Stimulated activated CD4-positive, alpha-beta T cell treated with anti-CD3 and anti-CD28 coated beads, Interleukin-1b, Interleukin-23, amount 100 ng/mL, for 48 hours (primary cell): ENCODE results near the gene CHST2.
A peak's percentile ranks its signal among the peaks of the same experiment; 100 is the strongest.

Experiments
- DNase-seq: peaks from one replicate; pipeline ENCODE4 v3.0.0-alpha.2; 2020

The CHST2 gene

DNA sequence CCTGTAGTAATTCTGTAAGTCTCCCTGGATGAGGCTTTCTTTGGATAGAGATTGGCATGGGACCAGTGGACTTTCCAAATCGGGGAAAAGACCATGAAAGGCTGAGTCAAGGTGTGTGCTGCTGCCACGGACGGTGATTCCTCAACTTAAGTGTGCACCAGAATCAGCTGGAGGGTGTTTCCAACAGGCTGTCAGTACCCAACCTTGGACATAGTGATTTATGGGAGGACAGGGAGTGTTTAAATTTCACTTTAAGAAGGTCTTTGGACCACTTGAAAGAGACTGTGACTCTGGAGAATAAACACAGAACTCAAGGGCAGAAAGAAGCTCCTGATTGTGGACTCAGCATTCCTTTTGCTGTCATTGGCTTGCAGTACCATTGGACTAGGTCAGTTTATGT lies 20.4 kb upstream of the CHST2 start:
- DNase-seq, result no peak

DNA sequence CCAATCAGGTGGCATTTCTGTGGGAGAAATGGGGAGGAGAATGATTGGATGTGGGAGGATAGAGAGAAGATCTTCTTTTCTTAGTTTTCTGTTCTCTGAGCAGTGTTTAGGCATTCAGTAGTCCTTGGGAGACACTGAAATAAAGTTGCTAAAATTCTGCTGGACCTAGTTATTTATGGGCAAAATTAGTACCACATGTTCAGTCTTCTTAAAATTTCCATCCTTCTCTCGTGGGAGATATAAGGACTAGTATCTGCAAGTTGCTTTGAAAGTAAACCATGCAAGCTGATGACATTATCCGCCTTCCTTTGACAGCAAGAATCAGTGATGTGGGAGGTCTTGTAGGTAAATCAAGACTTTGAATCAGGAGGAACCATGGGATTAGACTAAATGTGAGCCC lies 19.9 kb upstream of the CHST2 start:
- DNase-seq, result no peak

DNA sequence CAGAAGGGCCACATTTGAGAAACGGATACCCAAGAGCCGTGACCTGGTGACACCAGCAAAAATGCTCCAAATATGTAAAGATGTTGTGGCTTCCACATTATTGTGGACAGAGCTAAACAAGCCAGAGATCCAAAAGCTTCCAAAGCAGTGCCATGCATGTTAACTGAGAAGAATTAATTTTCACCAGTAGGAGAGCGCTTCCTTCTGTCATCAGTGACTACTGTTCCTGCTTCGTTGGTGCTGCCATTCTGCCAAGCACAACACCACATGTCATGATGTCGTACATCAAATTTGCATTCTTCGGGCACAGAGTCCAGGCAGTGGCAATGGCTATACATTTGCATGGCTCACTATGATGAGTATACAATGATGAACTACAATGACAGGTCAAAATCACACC lies 19.1 kb upstream of the CHST2 start:
- no peak for DNase-seq

DNA sequence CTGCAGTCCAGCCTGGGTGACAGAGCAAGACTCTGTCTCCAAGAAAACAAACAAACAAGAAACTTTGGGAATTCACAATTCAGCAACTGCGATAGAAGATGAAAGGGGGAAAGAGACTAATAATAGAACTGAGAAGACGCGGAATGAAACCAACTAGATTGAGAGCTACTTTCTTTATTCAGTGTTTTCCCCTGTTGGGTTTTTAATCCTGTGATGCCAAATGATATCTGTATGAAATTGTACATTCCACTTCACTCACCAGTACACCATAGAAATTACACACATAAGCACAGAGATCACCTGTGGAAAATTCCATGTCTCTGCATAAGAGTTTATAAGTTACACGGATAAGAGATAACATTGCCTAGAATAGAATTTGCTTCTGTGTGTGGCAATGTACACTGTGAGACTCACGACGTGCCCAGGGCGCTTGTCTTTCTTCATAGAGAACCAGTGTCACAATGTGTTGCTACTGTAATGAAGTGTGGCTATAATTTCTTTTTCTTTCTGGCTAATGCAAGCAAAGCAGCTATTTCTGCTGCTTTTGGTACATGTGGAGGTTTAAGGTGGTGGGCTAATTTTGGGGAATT lies 17.7 kb upstream of the CHST2 start:
- DNase-seq, result no peak

DNA sequence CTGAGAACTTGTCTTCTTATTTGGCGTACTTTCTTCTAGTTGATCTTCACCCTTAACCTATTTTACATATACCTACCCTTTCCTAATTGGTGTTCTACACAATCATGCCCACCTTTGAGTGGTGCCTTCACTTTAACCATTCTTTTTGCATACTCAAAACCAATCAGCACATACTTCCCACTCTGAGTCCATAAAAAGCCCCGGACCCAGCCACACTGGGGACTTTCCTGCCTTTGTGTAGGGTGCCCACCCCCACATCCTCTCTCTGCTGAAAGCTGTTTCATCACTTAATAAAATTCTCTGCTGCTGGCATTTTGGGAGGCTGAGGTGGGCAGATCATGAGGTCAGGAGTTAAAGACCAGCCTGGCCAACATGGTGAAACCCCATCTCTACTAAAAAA lies 15.9 kb upstream of the CHST2 start:
- DNase-seq, result no peak

DNA sequence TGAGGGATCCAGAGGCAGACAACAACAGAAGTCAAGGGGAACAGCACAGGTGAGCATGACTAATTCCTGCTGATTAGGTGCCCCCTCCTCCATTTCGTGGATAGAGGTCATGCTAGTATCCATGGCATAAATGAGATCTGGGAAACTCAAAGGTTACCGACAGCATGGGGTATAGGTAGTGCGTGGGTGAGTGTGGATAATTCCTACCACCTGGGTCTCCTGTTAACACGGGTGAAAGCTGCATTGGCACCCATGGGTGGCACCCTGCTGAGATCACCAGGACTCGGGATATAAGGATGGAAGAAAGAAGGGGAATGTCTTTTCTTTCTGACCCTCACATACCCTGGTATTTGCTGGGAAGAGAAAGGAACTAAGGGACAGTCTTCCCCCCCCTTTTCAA lies 14.4 kb upstream of the CHST2 start:
- no peak for DNase-seq

DNA sequence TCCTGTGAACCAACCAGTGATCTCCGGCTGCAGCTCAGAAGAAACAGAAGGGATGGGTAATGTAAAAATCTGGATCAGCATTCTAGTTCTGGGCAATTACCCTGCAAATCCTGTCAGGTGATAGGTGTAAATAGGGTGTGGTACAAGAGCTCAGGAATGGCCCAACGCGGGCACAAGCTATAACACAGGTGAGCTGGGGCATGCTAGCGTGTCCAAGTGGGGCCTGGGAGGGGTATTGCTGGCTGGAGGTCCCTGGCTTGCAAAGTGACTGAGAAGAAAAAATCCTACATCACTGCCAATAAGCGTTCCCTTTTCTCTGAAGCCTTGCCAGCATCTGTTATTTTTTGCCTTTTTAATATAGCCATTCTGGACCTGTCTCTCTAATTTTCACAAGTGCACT lies 9.7 kb upstream of the CHST2 start:
- DNase-seq, result no peak

DNA sequence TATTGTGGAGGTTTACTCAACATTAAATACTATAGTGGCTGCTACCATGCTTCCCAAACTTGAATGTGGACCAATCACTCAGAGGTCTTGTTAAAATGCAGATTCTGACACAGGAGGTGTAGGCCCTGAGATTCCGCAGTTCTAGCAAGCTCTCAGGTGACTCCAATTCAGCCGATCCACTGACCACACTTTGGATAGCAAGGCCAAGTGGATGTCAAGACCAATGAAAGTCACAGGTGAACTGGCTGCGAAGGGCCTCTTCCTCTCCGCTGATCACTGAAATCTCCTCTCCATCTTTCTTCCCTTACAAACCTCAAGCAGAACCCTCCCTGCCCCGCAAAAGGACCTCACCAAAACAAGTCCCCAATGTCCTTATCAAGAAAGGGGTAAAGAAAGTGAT lies 9.2 kb upstream of the CHST2 start:
- DNase-seq, result no peak

DNA sequence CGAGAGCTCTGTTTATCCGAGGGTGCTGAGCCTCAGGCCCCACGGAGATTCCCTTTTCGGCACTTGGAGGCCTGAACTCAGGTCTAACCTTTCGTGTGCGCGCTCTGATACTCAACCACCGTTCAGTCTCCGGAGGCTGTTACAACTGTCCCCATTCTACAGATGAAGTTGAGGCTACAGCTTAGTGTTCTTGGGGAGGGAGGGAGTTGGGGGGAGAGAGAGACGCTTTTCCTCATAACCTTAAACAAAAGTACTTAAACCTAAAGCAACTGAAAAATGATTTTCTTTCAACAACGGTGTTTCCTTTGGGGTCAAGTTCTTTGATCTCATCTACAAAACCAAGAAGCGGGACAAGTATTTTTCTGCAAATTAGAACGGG lies 952 bp upstream of the CHST2 start:
- no peak for DNase-seq

DNA sequence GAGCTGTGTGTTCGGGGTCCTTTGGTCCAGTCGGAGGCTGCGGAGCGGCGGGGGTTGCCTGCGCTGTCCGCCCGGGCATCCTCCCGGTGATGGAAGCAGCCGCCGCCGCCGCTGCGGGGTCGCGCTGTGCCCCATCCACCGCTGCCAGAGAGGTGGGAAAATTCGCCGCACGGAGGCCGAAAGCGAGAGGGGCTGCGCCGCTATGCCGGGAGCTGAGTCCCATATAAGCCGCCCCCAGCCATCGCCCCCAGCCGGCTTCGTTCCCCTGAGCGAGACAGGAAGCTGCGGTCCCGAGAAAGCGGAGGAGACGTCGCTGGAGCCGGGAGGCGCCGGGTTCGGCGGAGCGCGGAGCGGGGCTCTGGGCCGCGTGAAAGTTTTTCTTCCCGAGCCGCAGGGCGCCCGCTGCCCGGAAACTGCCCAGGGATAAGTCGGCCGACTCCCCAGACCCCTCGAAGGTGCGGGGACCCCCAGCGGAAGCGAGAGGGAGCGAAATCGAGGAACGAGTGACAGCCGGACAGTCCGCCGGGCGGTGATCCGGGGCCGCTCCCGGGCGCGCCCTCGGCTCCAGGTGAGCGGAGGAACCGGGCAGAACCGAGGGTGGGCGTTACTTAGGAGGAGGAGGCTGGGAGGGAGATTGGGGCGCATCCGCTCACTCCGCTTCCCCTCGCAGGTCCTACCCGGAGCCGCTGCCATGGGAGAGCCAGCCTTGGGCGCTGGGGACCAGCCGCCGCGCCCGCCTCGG lies 574 bp downstream of the CHST2 start:
- DNase-seq, result peak; percentile 29

DNA sequence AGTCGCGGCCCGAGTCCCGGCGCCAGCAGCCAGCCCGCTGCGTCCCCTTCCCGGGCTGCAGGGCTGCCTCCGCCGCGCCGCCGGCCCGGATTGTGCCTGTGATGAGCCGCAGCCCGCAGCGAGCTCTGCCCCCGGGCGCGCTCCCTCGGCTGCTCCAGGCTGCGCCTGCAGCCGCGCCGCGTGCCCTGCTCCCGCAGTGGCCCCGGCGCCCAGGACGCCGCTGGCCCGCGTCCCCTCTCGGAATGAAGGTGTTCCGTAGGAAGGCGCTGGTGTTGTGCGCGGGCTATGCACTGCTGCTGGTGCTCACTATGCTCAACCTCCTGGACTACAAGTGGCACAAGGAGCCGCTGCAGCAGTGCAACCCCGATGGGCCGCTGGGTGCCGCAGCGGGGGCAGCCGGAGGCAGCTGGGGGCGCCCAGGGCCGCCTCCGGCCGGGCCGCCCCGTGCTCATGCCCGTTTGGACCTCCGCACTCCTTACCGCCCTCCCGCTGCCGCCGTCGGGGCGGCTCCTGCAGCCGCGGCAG lies 1.2 kb downstream of the CHST2 start:
- peak; percentile 44 for DNase-seq

DNA sequence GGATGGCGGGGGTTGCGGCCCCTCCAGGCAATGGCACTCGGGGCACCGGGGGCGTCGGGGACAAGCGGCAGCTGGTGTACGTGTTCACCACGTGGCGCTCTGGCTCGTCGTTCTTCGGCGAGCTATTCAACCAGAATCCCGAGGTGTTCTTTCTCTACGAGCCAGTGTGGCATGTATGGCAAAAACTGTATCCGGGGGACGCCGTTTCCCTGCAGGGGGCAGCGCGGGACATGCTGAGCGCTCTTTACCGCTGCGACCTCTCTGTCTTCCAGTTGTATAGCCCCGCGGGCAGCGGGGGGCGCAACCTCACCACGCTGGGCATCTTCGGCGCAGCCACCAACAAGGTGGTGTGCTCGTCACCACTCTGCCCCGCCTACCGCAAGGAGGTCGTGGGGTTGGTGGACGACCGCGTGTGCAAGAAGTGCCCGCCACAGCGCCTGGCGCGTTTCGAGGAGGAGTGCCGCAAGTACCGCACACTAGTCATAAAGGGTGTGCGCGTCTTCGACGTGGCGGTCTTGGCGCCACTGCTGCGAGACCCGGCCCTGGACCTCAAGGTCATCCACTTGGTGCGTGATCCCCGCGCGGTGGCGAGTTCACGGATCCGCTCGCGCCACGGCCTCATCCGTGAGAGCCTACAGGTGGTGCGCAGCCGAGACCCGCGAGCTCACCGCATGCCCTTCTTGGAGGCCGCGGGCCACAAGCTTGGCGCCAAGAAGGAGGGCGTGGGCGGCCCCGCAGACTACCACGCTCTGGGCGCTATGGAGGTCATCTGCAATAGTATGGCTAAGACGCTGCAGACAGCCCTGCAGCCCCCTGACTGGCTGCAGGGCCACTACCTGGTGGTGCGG lies 1.9 kb downstream of the CHST2 start:
- peak; percentile 80 for DNase-seq

DNA sequence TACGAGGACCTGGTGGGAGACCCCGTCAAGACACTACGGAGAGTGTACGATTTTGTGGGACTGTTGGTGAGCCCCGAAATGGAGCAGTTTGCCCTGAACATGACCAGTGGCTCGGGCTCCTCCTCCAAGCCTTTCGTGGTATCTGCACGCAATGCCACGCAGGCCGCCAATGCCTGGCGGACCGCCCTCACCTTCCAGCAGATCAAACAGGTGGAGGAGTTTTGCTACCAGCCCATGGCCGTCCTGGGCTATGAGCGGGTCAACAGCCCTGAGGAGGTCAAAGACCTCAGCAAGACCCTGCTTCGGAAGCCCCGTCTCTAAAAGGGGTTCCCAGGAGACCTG lies 2.5 kb downstream of the CHST2 start:
- no peak for DNase-seq

DNA sequence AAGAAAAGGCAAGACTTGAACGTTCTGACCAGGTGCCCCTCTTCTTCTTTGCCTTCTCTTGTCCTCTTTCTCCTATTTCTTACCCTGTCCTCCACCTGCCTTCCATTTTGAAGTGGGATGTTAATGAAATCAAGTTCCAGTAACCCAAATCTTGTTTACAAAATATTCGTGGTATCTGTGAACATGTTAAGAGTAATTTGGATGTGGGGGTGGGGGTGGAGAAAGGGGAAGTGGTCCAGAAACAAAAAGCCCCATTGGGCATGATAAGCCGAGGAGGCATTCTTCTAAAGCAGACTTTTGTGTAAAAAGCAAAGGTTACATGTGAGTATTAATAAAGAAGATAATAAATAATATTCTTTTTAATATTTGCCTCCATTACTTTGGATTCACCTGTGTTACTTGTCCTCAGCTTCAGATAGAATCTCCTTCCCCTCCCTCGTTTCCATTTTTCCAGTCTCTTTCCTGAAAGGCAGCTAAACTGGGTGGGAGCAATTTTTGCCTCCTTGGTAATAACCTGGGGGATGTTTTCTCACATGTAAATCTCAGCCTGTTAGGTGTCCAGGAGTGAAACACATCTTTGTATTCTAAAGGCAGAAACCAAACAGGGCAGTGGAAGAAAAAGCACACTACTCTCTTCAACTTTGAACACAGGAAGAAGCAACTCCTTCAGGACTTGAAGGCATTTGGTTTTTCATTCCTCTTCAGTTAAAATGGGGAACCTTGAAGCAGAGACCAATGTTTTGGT lies 3.2 kb downstream of the CHST2 start:
- DNase-seq, result no peak

DNA sequence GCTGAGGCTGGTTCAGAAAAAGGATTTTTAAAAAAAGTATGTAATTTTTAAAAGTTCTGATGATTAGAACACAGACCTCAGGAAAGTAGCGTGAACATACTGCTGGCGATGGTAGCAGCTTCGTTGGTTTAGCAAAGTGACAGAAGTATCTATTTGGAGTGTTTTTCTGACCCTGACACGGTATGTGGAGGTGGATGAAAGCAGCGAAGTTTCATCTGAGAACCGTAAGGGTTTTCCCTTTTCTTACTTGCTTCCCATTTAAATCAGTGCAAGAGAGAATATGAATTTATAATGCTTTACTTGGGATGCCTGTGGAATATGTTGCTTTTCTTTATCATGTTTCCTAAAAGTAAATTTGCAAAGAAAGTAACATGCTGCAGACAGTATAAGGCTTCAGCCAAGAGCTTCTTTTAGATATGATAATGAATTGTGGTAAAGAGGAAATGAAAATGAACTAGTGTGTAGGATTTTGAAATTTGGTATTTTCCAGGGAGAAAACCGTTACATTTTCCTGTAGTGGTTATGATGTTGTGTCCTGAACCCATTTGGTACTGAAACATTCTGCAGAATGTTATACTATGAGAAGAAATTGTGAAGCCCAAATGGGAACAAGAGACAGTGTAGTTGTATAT lies 3.9 kb downstream of the CHST2 start:
- no peak for DNase-seq

DNA sequence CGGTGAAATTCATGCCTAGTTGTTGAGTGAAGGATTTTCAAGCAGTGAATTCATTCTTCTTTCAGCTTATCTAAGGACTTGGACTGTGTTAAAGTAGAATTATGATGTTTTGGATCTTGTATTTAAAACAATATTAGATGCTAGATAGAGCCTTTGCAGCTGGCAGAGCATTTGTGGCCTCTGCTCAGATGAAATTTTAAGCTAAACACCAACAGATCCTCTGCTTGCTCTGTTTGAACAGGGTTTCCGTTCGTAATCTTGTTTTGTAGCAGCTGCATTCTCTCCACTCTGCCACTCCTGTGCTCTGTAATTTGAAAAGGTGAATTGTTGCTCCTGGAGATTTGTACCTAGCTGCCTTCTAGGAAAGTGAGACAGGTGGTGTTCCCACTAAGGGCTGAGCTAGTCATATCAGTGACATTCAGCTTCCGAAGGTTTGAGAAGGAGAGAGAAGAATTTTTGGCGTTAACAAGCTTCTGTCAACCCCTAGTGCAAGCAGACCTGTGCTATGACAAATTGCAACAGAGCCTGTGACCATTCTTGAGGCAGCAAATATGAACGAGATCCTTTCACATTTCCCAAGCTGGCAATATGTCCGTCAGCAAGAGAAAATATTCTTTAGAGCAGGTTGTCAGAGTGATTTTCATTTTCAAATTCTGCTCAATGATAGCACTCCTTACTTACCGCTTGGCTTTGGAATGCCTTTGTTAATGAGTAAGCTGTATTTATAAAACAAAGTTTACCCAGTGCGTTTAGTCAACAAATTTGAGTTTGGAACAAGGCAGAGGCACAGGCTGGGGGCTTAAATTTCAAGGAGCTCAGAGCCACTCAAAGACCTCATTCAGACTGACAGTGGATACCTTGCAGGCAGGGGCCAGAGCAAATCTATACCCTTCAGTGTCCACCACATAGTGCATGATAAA lies 5.3 kb downstream of the CHST2 start:
- DNase-seq, result no peak

DNA sequence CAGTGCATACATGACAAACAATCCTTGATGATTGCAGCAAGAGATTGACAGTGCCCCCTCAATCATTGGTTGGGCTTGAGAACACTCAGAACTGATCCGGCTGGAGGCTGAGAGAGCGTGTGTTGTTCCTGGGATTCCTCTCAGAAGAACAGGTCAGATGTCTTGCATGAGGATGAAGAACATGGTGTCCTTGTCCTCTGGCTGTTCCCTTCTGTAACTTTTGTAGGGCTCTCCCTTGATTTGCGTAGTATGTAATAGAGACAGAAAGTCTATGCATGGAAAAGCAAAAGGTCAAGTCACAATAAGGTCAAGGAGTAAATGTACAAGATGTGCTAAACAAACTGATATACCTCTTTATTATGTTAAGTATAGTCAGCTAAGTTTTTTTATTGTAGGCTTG lies 8.2 kb downstream of the CHST2 start:
- no peak for DNase-seq

DNA sequence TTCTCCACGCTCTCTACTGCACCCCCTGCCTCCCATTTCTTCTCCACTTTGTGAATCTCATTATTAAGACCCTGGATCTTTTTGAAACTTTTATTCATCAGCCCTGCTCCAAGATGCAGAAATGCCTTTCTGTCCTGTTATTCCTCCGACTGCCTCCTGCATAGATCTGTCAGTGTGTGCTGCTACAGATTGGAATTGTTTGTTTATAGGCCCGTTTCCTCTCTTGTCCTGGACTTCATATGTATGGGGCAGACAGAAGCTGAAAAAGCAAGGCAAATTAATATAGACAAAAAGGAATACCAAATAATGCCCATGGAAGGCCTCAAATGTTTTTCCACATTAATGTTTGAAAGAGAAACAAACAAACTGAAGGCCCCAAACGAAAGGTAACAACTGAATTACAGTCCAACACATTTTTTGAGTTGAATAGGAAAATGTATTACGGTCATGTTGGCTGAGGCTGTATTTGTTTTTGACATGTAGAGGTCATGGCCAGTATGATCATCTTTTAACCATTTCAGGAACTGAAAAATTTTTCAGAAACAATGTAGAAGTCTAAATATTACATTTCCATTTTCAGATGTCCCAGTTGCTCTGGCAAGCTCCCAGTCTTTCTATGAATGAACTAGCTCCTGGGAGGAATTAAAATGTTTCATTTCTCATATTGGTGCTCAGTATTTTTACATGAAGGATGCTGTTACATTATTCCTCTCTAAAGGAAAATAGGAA lies 8.8 kb downstream of the CHST2 start:
- no peak for DNase-seq

DNA sequence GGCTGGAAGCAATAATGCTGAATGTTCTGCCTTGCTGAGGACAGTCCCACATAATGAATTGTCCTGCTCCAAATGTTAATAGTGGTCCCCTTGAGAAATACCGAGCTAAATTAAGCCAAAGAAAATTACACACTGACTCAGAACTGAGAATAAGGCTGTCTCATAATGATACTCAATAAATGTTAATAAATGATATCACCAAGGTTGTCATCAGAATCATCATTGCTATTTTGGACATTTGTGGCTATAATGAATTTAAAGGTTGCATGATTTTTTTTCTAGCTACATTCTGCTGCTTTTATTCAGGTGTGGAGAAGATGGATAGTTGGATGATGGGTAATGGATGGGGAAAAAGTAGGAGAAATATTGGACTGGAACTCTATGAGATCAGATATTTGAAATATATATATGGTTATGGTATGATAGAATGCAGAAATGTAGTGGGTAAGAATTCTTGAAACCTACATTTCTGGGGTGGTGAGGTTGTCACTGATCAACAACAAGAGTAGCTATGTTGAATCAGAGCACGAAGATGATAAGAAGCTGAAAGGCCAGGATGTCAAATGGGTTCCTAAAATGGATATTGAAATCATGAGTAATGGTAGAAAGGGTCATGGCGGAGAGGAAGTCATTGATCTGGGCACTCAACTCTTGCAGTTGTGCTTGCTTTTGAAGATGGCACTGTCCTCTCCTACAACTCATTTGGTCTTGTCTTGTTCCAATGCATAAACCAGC lies 12.8 kb downstream of the CHST2 start:
- DNase-seq, result no peak

DNA sequence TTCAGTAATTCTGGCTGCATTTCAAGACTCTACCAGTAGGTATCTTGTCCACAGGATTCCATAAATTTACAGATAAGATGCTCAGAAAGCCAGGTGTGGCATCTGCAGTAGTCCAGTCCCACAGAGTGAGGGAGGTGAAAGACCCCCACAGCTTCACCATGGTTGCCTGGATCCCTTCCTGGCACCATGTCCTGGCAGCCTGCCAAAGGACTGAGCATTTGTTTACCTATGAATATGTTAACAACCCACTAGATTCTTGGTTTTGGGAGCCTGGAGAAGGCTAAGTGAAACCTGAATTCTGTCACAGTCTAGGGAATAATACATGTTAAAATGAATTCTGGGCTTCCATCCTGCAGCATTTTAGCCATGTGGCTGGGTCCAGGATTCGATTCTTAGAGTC lies 14.9 kb downstream of the CHST2 start:
- no peak for DNase-seq
